PFSK-1 (cell line): ENCODE data around the gene NOC4L.

Source experiments
- POLR2AphosphoS5 ChIP-seq: IDR thresholded peaks from 2 replicates; pipeline ENCODE4 v1.6.1; 2012; ENCODE audit warnings: low read depth, mild to moderate bottlenecking, control low read depth, low read length, moderate library complexity
- SIN3A ChIP-seq: IDR thresholded peaks from 2 replicates; pipeline ENCODE4 v1.6.1; 2012; ENCODE audit warnings: mild to moderate bottlenecking, low read length, moderate library complexity, borderline replicate concordance; ENCODE audit not compliant: insufficient read depth
- TAF1 ChIP-seq: IDR thresholded peaks from 2 replicates; pipeline ENCODE4 v1.6.1; 2012; ENCODE audit warnings: low read length, control low read depth, borderline replicate concordance; ENCODE audit not compliant: insufficient read depth
- TF ChIP-seq, protein P1 (sequence below), 2 experiments: IDR thresholded peaks; 2 replicates each; pipeline versions ENCODE4 v1.6.1 to v1.8.0; 2011 to 2012; ENCODE audit warnings: low read depth in 2 of 2, low read length in 2 of 2, control low read depth in 1 of 2, inconsistent platforms in 1 of 2, mild to moderate bottlenecking in 1 of 2, moderate library complexity in 1 of 2; ENCODE audit not compliant: insufficient read depth in 1 of 2

DNA sequence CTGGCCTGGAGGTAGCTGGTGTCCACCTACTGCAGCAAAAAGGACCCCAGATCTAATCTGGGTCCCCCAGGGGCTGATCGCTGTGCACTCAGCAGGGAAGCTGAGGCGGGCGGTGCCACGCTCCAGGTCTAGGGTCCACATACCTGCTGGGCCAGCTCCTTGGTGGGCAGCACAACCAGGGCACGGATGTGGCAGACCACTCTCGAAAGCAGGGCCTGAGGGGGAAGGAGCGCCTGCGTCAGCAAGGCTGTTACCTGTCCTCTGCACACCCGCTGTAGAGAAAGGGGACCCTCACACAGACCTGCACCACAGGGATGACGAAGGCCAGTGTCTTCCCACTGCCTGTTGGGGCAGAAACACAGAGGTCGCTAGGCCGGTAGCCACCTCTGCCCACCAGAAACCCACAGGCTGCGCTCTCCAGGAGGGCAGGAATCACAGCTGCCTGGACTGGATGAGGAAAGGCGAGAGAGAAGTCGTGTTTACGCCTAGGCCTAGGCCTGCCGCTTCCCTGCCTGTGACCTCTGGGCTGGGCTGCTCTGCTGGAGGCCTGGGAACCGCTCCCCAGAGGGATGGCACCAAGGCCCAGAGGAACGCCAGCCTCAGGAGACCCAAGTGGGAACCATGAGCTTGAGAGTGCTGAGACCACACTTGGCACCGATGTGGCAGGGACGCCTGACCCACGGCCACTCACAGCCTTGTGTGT lies 2.1 kb upstream of the NOC4L start:
- TF ChIP-seq POLR2AphosphoS5 (no peak), TAF1 (no peak), SIN3A (no peak)
- TF ChIP-seq, protein P1, sequence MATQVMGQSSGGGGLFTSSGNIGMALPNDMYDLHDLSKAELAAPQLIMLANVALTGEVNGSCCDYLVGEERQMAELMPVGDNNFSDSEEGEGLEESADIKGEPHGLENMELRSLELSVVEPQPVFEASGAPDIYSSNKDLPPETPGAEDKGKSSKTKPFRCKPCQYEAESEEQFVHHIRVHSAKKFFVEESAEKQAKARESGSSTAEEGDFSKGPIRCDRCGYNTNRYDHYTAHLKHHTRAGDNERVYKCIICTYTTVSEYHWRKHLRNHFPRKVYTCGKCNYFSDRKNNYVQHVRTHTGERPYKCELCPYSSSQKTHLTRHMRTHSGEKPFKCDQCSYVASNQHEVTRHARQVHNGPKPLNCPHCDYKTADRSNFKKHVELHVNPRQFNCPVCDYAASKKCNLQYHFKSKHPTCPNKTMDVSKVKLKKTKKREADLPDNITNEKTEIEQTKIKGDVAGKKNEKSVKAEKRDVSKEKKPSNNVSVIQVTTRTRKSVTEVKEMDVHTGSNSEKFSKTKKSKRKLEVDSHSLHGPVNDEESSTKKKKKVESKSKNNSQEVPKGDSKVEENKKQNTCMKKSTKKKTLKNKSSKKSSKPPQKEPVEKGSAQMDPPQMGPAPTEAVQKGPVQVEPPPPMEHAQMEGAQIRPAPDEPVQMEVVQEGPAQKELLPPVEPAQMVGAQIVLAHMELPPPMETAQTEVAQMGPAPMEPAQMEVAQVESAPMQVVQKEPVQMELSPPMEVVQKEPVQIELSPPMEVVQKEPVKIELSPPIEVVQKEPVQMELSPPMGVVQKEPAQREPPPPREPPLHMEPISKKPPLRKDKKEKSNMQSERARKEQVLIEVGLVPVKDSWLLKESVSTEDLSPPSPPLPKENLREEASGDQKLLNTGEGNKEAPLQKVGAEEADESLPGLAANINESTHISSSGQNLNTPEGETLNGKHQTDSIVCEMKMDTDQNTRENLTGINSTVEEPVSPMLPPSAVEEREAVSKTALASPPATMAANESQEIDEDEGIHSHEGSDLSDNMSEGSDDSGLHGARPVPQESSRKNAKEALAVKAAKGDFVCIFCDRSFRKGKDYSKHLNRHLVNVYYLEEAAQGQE (IDR thresholded peaks at IDR 0.05; ENCODE audit: insufficient read depth in 1 of 2, low read depth in 2 of 2, low read length in 2 of 2) = no peak
